ENCODE measurements around the gene GNG12. TPM values are rescaled to one million over a fixed set of nuclear protein-coding genes. Genes with fewer than 3 reads are reported as not detected.
A peak's percentile ranks its signal among the peaks of the same experiment; 100 is the strongest.

The GNG12 gene
- total RNA-seq, 1 experiment from 2014 or later, result 117 TPM

DNA sequence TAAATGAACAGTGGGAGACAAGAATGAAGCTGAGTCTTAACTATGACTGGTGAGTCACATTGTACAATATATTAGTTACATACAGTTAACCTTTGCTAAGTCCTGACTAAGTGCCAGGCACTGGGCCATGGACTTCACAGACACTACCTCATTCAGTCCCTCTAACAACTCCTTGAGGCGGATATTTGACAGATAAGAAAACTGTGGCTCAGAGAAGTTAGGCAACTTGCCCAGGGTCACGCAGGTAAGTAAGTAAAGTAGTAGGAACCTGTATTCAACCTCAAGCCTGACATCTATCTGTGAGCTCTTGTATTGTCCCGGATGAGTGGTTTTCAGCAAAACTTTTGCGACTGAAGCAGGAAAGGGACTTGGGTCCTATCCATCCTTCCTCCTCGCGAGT lies 62.1 kb downstream of the GNG12 start:
- TF ChIP-seq, protein P1, sequence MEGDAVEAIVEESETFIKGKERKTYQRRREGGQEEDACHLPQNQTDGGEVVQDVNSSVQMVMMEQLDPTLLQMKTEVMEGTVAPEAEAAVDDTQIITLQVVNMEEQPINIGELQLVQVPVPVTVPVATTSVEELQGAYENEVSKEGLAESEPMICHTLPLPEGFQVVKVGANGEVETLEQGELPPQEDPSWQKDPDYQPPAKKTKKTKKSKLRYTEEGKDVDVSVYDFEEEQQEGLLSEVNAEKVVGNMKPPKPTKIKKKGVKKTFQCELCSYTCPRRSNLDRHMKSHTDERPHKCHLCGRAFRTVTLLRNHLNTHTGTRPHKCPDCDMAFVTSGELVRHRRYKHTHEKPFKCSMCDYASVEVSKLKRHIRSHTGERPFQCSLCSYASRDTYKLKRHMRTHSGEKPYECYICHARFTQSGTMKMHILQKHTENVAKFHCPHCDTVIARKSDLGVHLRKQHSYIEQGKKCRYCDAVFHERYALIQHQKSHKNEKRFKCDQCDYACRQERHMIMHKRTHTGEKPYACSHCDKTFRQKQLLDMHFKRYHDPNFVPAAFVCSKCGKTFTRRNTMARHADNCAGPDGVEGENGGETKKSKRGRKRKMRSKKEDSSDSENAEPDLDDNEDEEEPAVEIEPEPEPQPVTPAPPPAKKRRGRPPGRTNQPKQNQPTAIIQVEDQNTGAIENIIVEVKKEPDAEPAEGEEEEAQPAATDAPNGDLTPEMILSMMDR (IDR thresholded peaks at IDR 0.05; ENCODE audit: unreplicated experiment), result peak; percentile 32
- peak; percentile 76 for DNase-seq (ENCODE audit: unreplicated experiment)
- no TSS peak for BruUV-seq (replicated peaks)
- ChIA-PET POLR2A (interaction anchor here (0.6 to 1.7 kb wide), 7 partner anchors 10 to 751 kb away, joined by 3 to 6 read pairs (median 4); no protein-coding TSS in a partner anchor), CTCF (interaction anchor here (0.6 to 10.1 kb wide), 31 partner anchors 8 to 571 kb away, joined by 3 to 174 read pairs (median 4); partner anchors contain the start of gene GNG12)
- H3K9me3 Mint-ChIP-seq (ENCODE audit: unreplicated experiment), result no peaks in the 10 kb centered on the region
- peak overlapping the region; percentile 10 for H3K27ac Mint-ChIP-seq (ENCODE audit: low read depth, unreplicated experiment)
- no peak overlapping the region for H3K4me3 Mint-ChIP-seq (ENCODE audit: unreplicated experiment)
- no peaks in the 10 kb centered on the region for H3K27me3 Mint-ChIP-seq (ENCODE audit: insufficient read depth, unreplicated experiment)
- intact Hi-C loops (cut with micrococcal nuclease), result no loop called here
- H3K36me3 Mint-ChIP-seq (ENCODE audit: insufficient read depth, unreplicated experiment), result peaks cover 20% of the 10 kb centered on the region
- H3K4me1 Mint-ChIP-seq (ENCODE audit: insufficient read depth, unreplicated experiment), result peaks cover 30% of the 10 kb centered on the region

- POLR2A ChIA-PET, result interaction anchor here (0.6 to 5.1 kb wide), 4 partner anchors 63 to 1088 kb away, joined by 3 to 56 read pairs (median 4); partner anchors contain the start of gene GNG12
- H3K36me3 Mint-ChIP-seq (ENCODE audit: insufficient read depth, unreplicated experiment), result peaks cover 12% of the 10 kb centered on the region
- CTCF ChIA-PET, result interaction anchor here (0.6 to 10.1 kb wide), 15 partner anchors 10 to 605 kb away, joined by 3 to 174 read pairs (median 4); partner anchors contain the start of gene GNG12
- H3K4me3 Mint-ChIP-seq (ENCODE audit: unreplicated experiment), result no peak overlapping the region
- no peaks in the 10 kb centered on the region for H3K27me3 Mint-ChIP-seq (ENCODE audit: insufficient read depth, unreplicated experiment)
- H3K27ac Mint-ChIP-seq (ENCODE audit: low read depth, unreplicated experiment), result no peak overlapping the region
- no peaks in the 10 kb centered on the region for H3K9me3 Mint-ChIP-seq (ENCODE audit: unreplicated experiment)
- TF ChIP-seq, protein P1 (IDR thresholded peaks at IDR 0.05; ENCODE audit: unreplicated experiment), result no peak
- DNase-seq (ENCODE audit: unreplicated experiment), result no peak
- BruUV-seq (replicated peaks), result no TSS peak
- intact Hi-C loops (cut with micrococcal nuclease), result no loop called here
- peaks cover 35% of the 10 kb centered on the region for H3K4me1 Mint-ChIP-seq (ENCODE audit: insufficient read depth, unreplicated experiment)
Observed at GRCh38 chr1:67769633-67770256, 63.5 kb downstream of the GNG12 start.

DNA sequence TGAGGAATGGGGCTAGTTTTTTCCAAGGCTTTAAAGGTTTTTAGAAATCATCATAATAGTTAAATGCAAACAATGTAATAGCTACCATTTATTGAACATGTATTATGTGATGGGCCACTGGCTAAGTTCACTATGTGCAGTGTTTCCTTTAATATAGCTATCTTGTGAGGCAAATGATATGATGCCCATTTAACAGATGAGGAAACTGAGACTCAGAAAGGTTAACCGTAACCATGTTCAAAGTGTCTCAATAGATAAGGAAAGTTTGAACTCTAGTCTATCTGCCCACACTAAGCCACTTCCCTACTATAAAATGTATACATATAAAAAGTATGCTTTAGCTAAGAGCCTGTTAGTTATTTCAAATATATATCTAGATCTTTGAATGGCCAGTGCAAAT lies 64.8 kb downstream of the GNG12 start:
- TF ChIP-seq, protein P1 (IDR thresholded peaks at IDR 0.05; ENCODE audit: unreplicated experiment), result no peak
- Mint-ChIP-seq H3K27me3 (ENCODE audit: insufficient read depth, unreplicated experiment) (no peaks in the 10 kb centered on the region), H3K36me3 (ENCODE audit: insufficient read depth, unreplicated experiment) (peaks cover 6% of the 10 kb centered on the region), H3K9me3 (ENCODE audit: unreplicated experiment) (no peaks in the 10 kb centered on the region), H3K4me1 (ENCODE audit: insufficient read depth, unreplicated experiment) (peaks cover 24% of the 10 kb centered on the region), H3K27ac (ENCODE audit: low read depth, unreplicated experiment) (no peak overlapping the region), H3K4me3 (ENCODE audit: unreplicated experiment) (no peak overlapping the region)
- ChIA-PET POLR2A (interaction anchor here (0.7 to 5.1 kb wide), 3 partner anchors 10 to 90 kb away, joined by 3 to 56 read pairs (median 4); partner anchors contain the start of gene GNG12), CTCF (interaction anchor here (0.7 to 10.1 kb wide), 17 partner anchors 8 to 348 kb away, joined by 3 to 174 read pairs (median 5); partner anchors contain the start of gene GNG12)
- no TSS peak for BruUV-seq (replicated peaks)
- DNase-seq (ENCODE audit: unreplicated experiment), result no peak
- intact Hi-C loops (cut with micrococcal nuclease), result no loop called here

DNA sequence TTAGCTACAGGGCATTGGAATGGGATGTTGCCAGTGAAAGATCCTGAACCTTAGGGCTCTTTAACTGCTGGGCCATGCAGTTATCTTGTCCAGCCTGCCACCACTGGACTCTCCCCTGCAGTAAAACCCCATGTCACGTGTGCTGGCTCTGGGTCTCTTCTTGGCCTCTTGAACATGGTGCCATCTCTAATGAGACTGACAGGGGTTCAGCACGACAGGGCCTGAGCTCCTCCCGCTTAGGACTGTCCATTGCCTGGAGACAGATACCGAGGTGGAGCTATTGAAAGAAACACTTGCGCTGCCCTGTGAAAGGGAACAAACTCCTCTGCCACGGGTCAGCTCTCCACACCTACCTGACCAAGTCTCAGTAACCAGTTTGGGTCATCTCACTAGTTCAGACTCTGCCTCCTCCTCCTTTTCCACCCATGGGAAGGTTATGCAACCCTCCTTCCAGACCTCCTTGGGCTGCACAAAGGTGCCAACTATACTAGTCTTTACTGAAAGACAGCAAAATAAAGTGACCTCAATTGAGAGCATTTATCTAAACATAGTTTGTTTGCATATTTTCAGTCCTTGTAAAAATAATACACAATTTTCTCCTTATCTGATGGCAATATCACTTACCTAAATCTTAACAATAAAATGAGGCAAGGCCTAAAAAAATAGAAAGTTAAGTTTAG lies 66.0 kb downstream of the GNG12 start:
- H3K9me3 Mint-ChIP-seq (ENCODE audit: unreplicated experiment), result no peaks in the 10 kb centered on the region
- CTCF ChIA-PET, result interaction anchor here (0.6 to 10.1 kb wide), 37 partner anchors 10 to 579 kb away, joined by 3 to 174 read pairs (median 5); partner anchors contain the start of gene GNG12
- DNase-seq (ENCODE audit: unreplicated experiment), result no peak
- no TSS peak for BruUV-seq (replicated peaks)
- intact Hi-C loops (cut with micrococcal nuclease), result no loop called here
- TF ChIP-seq, protein P1 (IDR thresholded peaks at IDR 0.05; ENCODE audit: unreplicated experiment), result no peak
- H3K4me1 Mint-ChIP-seq (ENCODE audit: insufficient read depth, unreplicated experiment), result peaks cover 22% of the 10 kb centered on the region
- no peaks in the 10 kb centered on the region for H3K36me3 Mint-ChIP-seq (ENCODE audit: insufficient read depth, unreplicated experiment)
- POLR2A ChIA-PET, result interaction anchor here (0.9 to 5.1 kb wide), 5 partner anchors 47 to 345 kb away, joined by 3 to 56 read pairs (median 3); partner anchors contain the start of gene GNG12
- H3K27ac Mint-ChIP-seq (ENCODE audit: low read depth, unreplicated experiment), result no peak overlapping the region
- no peak overlapping the region for H3K4me3 Mint-ChIP-seq (ENCODE audit: unreplicated experiment)
- no peaks in the 10 kb centered on the region for H3K27me3 Mint-ChIP-seq (ENCODE audit: insufficient read depth, unreplicated experiment)

All from MCF 10A (cell line).